GM19455 (cell line): Measurements from ENCODE around the gene HACL1.

Experiments used
- ATAC-seq: cut with Tn5 transposase; IDR thresholded peaks from one replicate; pipeline ENCODE4 v1.9.1; 2021; ENCODE audit not compliant: unreplicated experiment

HACL1 gene

DNA sequence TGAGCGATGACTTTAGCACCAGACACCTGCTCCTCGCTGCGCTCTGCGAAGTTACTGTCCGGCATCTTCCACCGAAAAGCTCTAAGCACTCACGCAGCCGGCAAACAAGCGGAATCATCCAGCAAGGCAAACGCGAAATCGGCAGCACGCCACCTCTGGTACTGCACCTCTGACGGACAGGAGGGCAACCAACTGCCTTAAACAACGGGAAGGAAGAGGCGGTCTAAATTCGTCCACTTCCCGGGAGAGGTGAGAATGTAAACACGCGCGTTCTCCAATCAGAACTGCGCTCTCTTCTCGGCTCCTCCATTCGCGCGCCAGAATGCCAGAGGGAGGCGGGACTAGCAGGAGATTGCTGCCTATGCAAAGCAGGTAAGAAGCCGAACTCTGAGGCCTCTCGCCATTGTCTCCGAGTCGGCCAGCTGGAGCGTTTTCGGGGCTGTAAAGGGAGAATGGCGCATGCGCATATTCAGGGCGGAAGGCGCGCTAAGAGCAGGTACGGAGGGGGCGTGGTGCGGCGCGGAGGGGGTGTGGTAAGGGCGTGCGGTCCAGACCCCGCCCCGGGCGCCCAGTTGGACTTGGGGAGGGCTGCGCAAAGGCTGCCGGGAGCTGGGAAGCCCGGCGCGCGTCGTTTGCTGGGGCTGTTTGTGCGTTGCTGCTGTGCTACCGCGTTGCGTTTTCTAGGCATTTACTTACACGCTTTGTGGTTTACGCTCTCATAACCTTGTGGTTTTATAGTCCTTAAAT, at the start of gene HACL1, which contains the start of gene BTD:
HACL1 (minus strand) TSS at position 171 of the 747 bp plus-strand sequence; CDS start at position 65, 106 bp downstream.
BTD (plus strand) TSS at position 347 of the 747 bp plus-strand sequence. CDS start 33,695 bp downstream, outside the sequence.
- ATAC-seq = peak; percentile 96

- ATAC-seq = no peak
These were observed 48.5 kb upstream of the HACL1 start for GRCh38 chr3:15649858-15650257.

DNA sequence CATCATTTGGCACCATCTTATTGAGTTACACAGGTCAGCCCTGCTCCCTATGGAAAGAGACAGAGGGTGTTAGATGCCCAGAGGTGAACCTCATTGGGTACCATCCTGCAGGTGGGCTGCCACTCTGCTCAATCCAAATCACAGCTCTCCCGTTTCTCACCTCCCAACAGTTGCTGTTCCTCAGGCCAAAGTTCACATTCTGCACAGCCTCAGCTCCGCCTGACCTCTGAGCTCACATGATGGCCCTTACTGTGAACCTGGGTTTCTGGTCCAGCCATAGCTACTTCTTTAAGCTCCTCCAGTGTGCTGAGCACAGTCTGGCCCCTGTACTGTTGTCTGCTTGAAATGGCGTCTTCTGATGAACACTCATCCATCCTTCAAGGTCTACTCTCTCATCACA, 48.0 kb upstream of the HACL1 start:
- ATAC-seq = no peak

DNA sequence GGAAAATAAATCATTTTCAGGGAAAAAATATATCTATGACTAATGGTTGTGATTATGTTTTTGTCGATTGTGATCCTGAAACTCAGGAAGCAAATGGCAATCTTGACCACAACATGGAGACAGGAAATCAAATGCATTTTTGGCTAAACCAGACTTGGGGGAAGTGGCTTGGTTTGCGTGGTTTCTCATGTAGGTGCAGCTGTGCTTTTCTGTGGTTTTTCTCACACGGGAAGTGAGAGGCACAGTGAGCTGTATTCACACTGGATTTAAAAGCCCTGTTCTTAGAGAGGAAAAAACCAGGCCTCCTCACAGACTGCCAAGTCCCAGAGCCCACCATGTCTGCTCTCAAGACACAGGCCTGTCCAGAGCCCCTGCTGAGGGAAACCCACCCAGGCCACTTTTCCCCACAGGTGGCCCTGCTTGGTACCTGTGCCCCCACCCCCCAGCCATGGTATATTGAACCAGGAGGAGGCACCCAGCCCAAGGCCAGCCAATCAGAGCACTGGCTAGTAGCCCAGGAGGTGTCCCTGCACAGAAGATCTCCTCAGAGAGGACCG, 46.3 kb upstream of the HACL1 start:
- ATAC-seq = peak; percentile 95

DNA sequence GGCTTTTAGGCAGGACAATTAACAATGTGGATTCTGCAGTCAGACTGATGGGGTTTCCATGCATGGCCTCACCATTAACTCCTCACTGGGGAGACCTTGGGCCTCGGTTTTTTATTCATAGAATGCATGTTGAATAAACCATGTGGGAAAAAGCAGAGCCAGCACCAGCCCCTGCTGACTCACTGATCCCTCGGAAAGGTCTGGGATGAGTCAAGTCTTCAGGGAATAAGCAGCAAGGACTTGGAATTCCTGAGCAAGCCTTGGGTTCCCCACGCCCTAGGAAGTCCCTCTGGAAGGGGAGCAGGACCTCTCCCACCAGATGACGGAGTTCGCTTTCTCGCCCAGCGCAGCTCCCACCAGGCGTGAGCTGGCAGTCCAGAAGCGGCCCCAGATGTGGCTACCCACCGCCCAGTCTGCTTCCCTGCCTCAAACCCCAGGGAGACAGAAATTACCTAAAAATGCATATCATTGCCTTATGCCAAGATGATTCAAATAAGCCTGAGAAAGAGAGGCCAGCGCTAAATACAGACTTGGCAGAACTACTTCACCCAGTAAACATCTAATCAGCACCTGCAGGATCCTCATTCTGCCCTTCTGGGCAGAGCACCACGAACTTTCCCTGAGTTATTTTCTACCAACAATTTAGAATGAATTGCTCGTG, 45.6 kb upstream of the HACL1 start:
- no peak for ATAC-seq

DNA sequence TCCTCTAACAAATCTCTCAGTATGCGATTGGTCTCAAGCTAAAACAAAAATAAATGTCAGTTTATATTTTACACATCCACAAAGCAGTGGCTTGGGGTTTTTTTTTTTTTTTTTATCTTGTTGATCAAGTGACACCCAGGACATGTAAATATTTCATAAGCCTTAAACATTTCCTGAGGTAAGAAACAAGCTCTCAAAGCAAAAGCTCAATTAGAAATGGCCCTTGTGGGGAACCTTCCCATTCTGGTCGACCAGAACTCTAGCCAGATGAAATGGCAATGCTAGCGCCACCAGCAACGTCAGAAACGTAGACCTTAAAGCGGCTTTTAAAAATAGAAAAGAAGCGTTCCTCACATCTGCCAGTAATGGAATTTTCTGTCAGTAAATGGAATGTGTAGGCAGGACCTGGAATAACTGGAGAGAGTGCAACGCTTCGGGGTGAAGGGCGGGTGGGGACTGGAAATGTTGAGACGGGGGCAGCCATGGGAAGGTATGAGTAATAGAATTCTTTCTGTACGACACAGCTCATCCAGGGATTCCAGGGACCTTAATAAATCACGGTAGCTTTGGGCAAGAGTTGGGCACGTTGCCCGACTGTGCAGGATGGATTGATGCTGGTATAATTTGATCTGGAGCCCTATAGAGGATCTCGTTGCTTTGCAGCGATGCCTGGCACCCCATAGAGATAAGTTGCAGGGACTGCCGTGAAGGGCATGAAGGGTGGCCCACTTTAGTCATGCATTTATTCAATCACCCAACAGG, 44.6 kb upstream of the HACL1 start:
- ATAC-seq = no peak

GRCh38 chr3:15645246-15645645, 43.9 kb upstream of the HACL1 start:
- ATAC-seq = no peak

- ATAC-seq = no peak
These were observed 37.5 kb upstream of the HACL1 start for GRCh38 chr3:15638891-15639262.

DNA sequence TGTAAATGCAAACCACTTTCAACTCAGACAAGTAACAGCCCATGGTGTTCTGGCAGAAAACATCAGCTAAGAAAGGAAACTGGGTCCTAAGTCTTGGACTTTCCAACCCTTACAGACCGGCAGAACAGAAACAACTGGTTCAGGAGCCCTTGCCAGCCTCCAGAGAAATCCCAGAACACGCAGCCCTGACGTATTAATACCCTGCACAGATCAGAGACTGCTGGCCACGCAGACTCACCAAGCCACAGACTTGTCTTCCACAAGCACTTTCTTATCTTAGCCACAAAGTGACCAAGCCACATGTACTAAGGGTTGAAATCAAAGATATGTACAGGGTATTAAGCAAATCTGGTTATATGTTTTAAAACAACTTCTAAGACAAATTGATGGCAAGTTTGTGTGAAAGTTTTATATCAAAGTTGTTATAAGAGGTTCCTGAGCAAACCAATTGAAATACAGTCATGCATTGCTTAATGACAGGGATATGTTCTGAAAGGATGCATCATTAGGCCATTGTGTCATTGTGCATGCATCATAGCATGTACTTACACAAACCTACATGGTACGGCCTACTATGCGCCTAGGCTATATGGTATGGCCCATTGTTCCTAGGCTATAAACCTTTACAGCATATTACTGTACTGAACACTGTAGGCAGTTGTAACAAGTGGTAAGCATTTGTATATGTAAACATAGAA, 37.0 kb upstream of the HACL1 start:
- ATAC-seq = no peak

DNA sequence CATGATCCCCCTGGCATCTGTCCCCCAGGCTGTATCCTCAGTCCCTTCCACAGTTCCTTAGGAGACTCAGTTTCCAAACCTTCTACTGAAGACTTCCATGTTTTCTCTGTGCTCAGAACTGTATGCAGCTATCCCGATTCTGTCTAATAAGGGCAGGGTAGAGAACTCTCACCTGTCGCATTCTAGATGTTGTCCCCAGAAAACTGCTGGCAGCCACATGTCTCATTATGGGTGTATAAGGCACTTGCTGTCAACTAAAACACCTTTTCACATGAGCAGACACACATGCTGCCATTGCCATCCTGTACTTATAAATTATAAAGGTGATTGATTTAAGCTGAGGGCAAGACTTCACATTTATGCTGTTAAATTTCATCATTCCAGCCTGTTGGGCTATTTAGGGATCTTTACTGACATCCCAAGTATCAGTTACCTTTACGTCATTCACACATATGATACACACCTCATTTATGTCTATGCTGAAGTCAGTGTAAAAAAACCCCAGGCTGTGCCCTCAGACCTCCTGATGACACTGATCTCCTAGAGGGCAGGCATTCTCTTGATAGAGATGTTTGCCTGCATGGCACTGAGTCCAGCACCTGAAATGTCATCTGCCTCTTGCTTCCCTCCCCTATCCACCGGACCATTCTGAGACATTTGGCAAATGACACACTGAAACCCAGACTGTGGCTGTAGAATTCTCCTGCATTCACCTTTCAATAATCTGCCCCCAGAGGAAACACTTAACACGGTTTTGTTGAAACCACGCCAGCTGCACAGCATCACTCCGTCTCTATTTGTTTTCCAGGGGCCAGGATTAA, 36.0 kb upstream of the HACL1 start:
- ATAC-seq = no peak

- peak; percentile 72 for ATAC-seq
These were observed 34.8 kb upstream of the HACL1 start for GRCh38 chr3:15636028-15636709.

- no peak for ATAC-seq
These were observed 33.8 kb upstream of the HACL1 start for GRCh38 chr3:15635121-15635661.

GRCh38 chr3:15634671-15635070, 33.3 kb upstream of the HACL1 start:
- ATAC-seq = no peak

DNA sequence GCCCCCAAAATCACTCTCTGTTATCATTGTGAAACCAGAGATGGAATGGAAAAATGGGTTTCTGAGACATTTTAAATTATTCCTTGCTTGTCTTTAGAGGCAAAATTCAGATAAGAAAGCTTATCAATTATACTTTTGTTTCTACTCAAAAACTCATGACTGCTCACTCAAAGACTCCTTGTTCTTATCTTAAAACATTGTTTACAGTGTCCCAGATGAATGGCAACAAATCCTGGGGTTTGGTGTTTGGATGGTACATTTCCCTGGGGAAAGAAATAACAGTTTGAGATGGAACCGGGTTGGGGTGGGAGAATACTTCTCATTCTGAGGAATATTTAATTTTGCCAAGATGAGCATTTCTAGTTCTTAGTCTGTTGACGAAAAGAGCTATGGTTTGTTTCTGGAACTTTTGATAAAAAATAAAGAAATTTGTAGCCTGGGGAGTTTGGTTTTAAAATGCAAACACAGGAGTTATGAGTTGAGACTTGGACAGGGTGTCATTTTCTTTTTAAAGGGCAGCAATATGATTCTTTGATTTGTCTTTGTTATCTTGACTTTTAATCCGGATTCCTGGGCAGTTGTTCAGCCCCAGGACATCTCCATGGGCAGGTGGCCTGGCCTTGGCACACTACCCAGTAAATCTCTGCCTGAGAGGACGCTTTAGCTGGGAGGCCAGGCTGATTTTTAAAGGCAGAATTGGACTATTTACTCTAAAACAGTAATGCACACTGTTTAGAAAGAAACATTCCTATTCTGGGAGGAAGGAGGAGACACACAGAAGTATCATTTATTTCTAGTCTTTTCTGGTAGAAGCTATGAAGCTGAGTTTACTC, 32.6 kb upstream of the HACL1 start:
- no peak for ATAC-seq

DNA sequence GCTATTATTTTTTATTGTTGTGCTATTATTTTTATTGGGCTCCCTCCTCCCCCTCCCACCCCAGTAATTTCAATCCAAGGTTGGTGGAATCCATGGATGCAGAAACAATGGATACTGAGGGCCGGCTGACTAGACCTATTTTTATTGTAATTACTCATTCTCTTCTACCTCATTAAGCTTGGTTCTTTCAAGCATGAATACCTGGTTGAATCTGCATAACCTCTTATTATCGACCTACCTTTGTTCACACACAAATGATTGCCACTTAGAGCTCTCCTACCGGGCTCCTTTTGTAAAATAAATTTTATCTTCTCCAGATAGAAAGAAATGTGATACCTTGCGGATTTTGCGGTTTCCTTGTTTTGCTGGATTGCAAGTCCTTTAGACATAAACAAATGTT, 31.8 kb upstream of the HACL1 start:
- ATAC-seq = no peak

- no peak for ATAC-seq
These were observed 30.8 kb upstream of the HACL1 start for GRCh38 chr3:15632212-15632580.

- ATAC-seq = no peak
These were observed 30.2 kb upstream of the HACL1 start for GRCh38 chr3:15631426-15632211.
